ENCODE results near the gene MEGF10. TPM values are rescaled to one million over a fixed set of nuclear protein-coding genes. Genes with fewer than 3 reads are reported as not detected.

Gene MEGF10
- total RNA-seq, 1 experiment from 2014 or later = not detected

GRCh38 chr5:127450046-127450445 lies 159.4 kb downstream of the MEGF10 start:
- no peak for DNase-seq
- Histone ChIP-seq H3K9me2 (ENCODE audit: insufficient read depth) (no peaks in the 10 kb centered on the region; the same call in 1 of the 2 replicates), H3K9me3 (ENCODE audit: insufficient read depth, low read depth) (no peaks in the 10 kb centered on the region), H4K20me1 (ENCODE audit: insufficient read depth) (no peaks in the 10 kb centered on the region), H3K79me2 (ENCODE audit: low read depth) (no peaks in the 10 kb centered on the region), H3K4me2 (no peak overlapping the region), H3K4me3 (no peak overlapping the region), H3K4me1 (replicated peaks; ENCODE audit: insufficient read depth) (no peaks in the 10 kb centered on the region), H3F3A (ENCODE audit: insufficient read depth, low read depth) (no peaks in the 10 kb centered on the region), H2AFZ (no peak overlapping the region), H3K27me3 (ENCODE audit: insufficient read depth, low read depth) (no peaks in the 10 kb centered on the region), H3K27ac (no peak overlapping the region), H3K36me3 (ENCODE audit: low read depth) (no peaks in the 10 kb centered on the region)
- no TSS peak for BruUV-seq (replicated peaks)
- CTCF ChIA-PET = no interaction called here
- POLR2A ChIA-PET (ENCODE audit: unreplicated experiment) = no interaction called here
- intact Hi-C loops (cut with micrococcal nuclease; ENCODE audit: unreplicated experiment) = no loop called here
- TF ChIP-seq EZH2 (IDR thresholded peaks at IDR 0.05; ENCODE audit: low read depth) = no peak
- no peak for TF ChIP-seq CTCF (conservative IDR thresholded peaks at IDR 0.05)

- Histone ChIP-seq H3K4me1 (replicated peaks; ENCODE audit: insufficient read depth) (no peaks in the 10 kb centered on the region), H2AFZ (no peak overlapping the region), H3K4me2 (no peak overlapping the region), H3K27me3 (ENCODE audit: insufficient read depth, low read depth) (no peaks in the 10 kb centered on the region), H3K27ac (no peak overlapping the region), H3K9me2 (ENCODE audit: insufficient read depth) (no peaks in the 10 kb centered on the region; the same call in 1 of the 2 replicates), H3K4me3 (no peak overlapping the region), H3F3A (ENCODE audit: insufficient read depth, low read depth) (no peaks in the 10 kb centered on the region), H4K20me1 (ENCODE audit: insufficient read depth) (no peaks in the 10 kb centered on the region), H3K9me3 (ENCODE audit: insufficient read depth, low read depth) (no peaks in the 10 kb centered on the region), H3K36me3 (ENCODE audit: low read depth) (no peaks in the 10 kb centered on the region), H3K79me2 (ENCODE audit: low read depth) (no peaks in the 10 kb centered on the region)
- intact Hi-C loops (cut with micrococcal nuclease; ENCODE audit: unreplicated experiment) = no loop called here
- CTCF ChIA-PET = no interaction called here
- TF ChIP-seq CTCF (conservative IDR thresholded peaks at IDR 0.05) = no peak
- DNase-seq = no peak
- POLR2A ChIA-PET (ENCODE audit: unreplicated experiment) = no interaction called here
- no TSS peak for BruUV-seq (replicated peaks)
These were observed 160.5 kb downstream of the MEGF10 start for GRCh38 chr5:127451096-127451495.

- POLR2A ChIA-PET (ENCODE audit: unreplicated experiment) = no interaction called here
These were observed 162.0 kb downstream of the MEGF10 start for GRCh38 chr5:127452626-127453025.

More at GRCh38 chr5:127452626-127453025, 162.0 kb downstream of the MEGF10 start:
- Histone ChIP-seq H3K9me2 (ENCODE audit: insufficient read depth) (no peaks in the 10 kb centered on the region; the same call in 1 of the 2 replicates), H3K4me1 (replicated peaks; ENCODE audit: insufficient read depth) (no peaks in the 10 kb centered on the region), H3K36me3 (ENCODE audit: low read depth) (no peaks in the 10 kb centered on the region), H3K4me2 (no peak overlapping the region), H3K27me3 (ENCODE audit: insufficient read depth, low read depth) (no peaks in the 10 kb centered on the region), H3K27ac (no peak overlapping the region), H3F3A (ENCODE audit: insufficient read depth, low read depth) (no peaks in the 10 kb centered on the region), H2AFZ (no peak overlapping the region), H4K20me1 (ENCODE audit: insufficient read depth) (no peaks in the 10 kb centered on the region), H3K79me2 (ENCODE audit: low read depth) (no peaks in the 10 kb centered on the region), H3K9me3 (ENCODE audit: insufficient read depth, low read depth) (no peaks in the 10 kb centered on the region), H3K4me3 (no peak overlapping the region)
- TF ChIP-seq CTCF (conservative IDR thresholded peaks at IDR 0.05) (no peak), EZH2 (IDR thresholded peaks at IDR 0.05; ENCODE audit: low read depth) (no peak)
- BruUV-seq (replicated peaks) = no TSS peak
- intact Hi-C loops (cut with micrococcal nuclease; ENCODE audit: unreplicated experiment) = no loop called here
- CTCF ChIA-PET = no interaction called here
- DNase-seq = no peak

Data from PC-9 (cell line).